Psoas muscle (tissue), 8 donors: ENCODE results near the gene EPB41L2. TPM values are rescaled to one million over a fixed set of nuclear protein-coding genes. Genes with fewer than 3 reads are reported as not detected.

Experiments used
- ATAC-seq, 4 donors: fragments of 200-7000 bp; cut with Tn5 transposase; one replicate each; pipeline ENCODE4 v1.9.1; 2020; ENCODE audit warnings: moderate library complexity in 3 of 4, mild to moderate bottlenecking in 2 of 4
- DNase-seq, 2 donors: peaks; one replicate each; pipeline ENCODE4 v3.0.0-alpha.2; 2020
- H3K27ac ChIP-seq: fragments of 200-600 bp; one replicate; pipeline ENCODE4 v1.8.0; 2022
- H3K27me3 ChIP-seq, 3 donors: fragments of 200-600 bp in 1 of 3; one replicate each; pipeline versions ENCODE4 v1.6.1 to v1.8.0; 2013 to 2022; ENCODE audit warnings: low read length in 2 of 3, mild to moderate bottlenecking in 2 of 3, moderate library complexity in 1 of 3; ENCODE audit not compliant: insufficient read depth in 3 of 3
- H3K36me3 ChIP-seq, 2 donors: fragments of 200-600 bp in 1 of 2; one replicate each; pipeline versions ENCODE4 v1.6.1 to v1.8.0; 2013 to 2022; ENCODE audit warnings: low read depth in 1 of 2, mild to moderate bottlenecking in 1 of 2, moderate library complexity in 1 of 2; ENCODE audit not compliant: insufficient read depth in 1 of 2
- H3K4me1 ChIP-seq: fragments of 200-600 bp; one replicate; pipeline ENCODE4 v1.8.0; 2022
- H3K4me3 ChIP-seq: fragments of 200-600 bp; one replicate; pipeline ENCODE4 v1.8.0; 2022; ENCODE audit warnings: mild to moderate bottlenecking
- H3K9me3 ChIP-seq: fragments of 200-600 bp; one replicate; pipeline ENCODE4 v1.8.0; 2022
- WGBS, 3 donors: extraction: QIAGEN DNeasy Blood & Tissue Kit; methylation state at CpG; one replicate each; pipeline versions ENCODE4 v1.1.6 to v1.1.7; 2013; 5-methylcytosine and 5-hydroxymethylcytosine counted together
- intact Hi-C, 2 donors: fragments of 100-400 bp; cut with DNase I; formaldehyde crosslinking; loops; one replicate each; pipeline versions ENCODE4 v1.11.0 to v1.14.2; 2022
- polyA plus RNA-seq, 3 donors: library from polyadenylated mRNA; stranded (reverse); fragments of 200-250 nt; gene quantifications; one replicate each; pipeline ENCODE4 v1.2.3, GENCODE V29; 2013
- total RNA-seq, 4 donors: library from RNA; stranded (reverse); fragmentation: NEBNext Ultra II Directional in 2 of 4; extraction: Animal tissue kit (Norgen Biotek cat#: 25700) in 2 of 4; gene quantifications; one replicate each; pipeline versions ENCODE4 v1.2.1 to v1.2.4, GENCODE V29; 2021 to 2023
- TF ChIP-seq, protein P1 (sequence below): fragments of 200-600 bp; IDR thresholded peaks from one replicate; pipeline ENCODE4 v1.8.0; 2022; ENCODE audit warnings: antibody characterized with exemption
- donor health status: healthy with polysubstance abuse.
- donor health status: DM: no; HTN: no; CAD: no; lungs with moderate emphysema.
- donor health status: Bipolar disorder and iron deficiency.
- donor health status: healthy.
- donor health status: DM: yes; HTN: yes; CAD: no.
- donor health status: DM: no; HTN: no; CAD: no.
- donor health status: DM: no; HTN: no; CAD: no.
- donor health status: DM: yes; HTN: yes; CAD: no.

EPB41L2 gene
- total and polyA plus RNA-seq, 7 donors: 8.5 to 75.7 (median 22.7) TPM

DNA sequence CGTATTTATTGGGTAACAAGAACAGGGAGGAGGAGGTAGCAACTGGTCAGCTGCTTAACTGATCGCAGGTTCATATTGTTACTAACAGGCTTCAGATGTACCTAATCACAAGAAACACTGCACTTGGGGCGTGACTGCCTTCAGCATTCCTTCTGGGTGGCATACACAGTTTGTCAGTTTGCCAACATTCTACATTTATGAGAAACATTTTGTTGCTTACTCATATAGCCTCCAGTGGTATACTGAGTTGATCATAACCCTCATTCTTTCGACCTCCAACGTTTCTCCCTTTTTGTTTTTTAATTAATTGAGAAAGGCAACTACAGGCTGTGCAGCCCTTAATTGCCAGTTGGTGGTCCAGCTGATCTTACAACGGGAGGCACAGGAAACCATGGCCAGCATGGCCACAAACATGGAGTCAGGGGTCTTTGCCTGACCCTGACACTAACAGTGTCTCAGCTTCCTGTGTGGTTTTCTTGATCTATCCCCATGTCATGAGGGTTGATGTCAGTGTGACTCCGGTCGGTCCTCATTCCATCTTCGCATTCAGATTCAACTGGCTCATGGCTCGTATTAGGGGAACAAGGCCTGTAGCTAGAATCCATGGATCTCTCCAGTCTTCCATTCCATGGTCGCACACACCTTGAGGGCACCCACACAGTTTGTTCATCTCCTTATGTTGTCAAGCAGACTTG, 9.4 kb downstream of the EPB41L2 start:
- Histone ChIP-seq H3K27me3 (no peaks in the 10 kb centered on the region), H3K4me1 (peaks cover 4% of the 10 kb centered on the region), H3K9me3 (peaks cover 26% of the 10 kb centered on the region), H3K27ac (no peak overlapping the region), H3K4me3 (no peak overlapping the region), H3K36me3 (no peaks in the 10 kb centered on the region)
- TF ChIP-seq, protein P1, sequence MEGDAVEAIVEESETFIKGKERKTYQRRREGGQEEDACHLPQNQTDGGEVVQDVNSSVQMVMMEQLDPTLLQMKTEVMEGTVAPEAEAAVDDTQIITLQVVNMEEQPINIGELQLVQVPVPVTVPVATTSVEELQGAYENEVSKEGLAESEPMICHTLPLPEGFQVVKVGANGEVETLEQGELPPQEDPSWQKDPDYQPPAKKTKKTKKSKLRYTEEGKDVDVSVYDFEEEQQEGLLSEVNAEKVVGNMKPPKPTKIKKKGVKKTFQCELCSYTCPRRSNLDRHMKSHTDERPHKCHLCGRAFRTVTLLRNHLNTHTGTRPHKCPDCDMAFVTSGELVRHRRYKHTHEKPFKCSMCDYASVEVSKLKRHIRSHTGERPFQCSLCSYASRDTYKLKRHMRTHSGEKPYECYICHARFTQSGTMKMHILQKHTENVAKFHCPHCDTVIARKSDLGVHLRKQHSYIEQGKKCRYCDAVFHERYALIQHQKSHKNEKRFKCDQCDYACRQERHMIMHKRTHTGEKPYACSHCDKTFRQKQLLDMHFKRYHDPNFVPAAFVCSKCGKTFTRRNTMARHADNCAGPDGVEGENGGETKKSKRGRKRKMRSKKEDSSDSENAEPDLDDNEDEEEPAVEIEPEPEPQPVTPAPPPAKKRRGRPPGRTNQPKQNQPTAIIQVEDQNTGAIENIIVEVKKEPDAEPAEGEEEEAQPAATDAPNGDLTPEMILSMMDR: no peak
- ATAC-seq: no peak
- 98 to 99% (median 98%) methylated on average over 11 of the region's 11 CpGs for WGBS, 3 donors
- intact Hi-C loops: no loop called here
- no peak for DNase-seq

DNA sequence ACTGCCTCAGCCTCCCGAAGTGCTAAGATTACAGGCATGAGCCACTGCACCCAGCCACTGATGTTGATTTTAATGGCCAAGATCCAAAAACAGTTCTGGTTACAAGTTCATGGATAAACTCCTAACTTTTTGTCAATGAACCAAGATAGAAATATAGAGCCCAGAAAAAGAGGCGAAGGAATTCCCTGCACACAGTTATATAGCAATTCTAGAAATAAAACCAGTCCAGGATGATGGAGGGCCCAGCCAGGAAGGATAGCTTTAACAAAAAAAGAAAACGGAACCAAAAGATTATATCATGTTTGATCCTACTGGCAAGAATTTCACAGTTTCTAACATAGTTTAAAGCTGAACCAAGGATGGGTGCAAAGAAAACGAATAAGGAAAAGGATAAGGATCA, 10.9 kb downstream of the EPB41L2 start:
- 63 to 68% (median 68%) methylated on average over 4 of the region's 4 CpGs for WGBS, 3 donors
- H3K4me3 ChIP-seq: no peak overlapping the region
- H3K27ac ChIP-seq: no peak overlapping the region
- ATAC-seq: no peak
- H3K4me1 ChIP-seq: peaks cover 8% of the 10 kb centered on the region
- intact Hi-C loops: no loop called here
- H3K36me3 ChIP-seq: no peaks in the 10 kb centered on the region
- H3K27me3 ChIP-seq: no peaks in the 10 kb centered on the region
- no peak for DNase-seq
- TF ChIP-seq, protein P1: no peak
- peaks cover 26% of the 10 kb centered on the region for H3K9me3 ChIP-seq

DNA sequence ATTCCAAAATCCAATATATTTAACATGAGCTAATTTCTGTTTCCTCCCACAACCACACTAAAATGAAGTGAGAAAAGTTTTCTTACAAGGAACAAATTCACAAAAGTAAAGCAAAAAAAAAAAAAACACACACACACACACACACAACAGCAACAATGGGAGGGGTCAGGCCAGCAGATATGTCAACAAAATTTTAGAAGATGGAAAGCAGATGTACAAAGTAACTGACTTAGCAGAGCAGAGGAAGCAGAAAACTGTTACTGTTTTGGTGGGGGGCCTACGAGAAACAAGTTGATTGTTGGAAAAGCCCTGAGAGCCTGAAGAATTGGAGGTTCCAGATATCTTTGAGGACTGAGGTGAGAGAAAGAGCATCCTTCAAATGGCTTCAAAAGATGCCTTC, 11.7 kb downstream of the EPB41L2 start:
- intact Hi-C loops: no loop called here
- Histone ChIP-seq H3K4me1 (peaks cover 8% of the 10 kb centered on the region), H3K36me3 (no peaks in the 10 kb centered on the region), H3K27me3 (no peaks in the 10 kb centered on the region), H3K9me3 (peaks cover 26% of the 10 kb centered on the region), H3K27ac (no peak overlapping the region), H3K4me3 (no peak overlapping the region)
- TF ChIP-seq, protein P1: no peak
- 82 to 94% (median 83%) methylated on average over 1 of the region's 1 CpG for WGBS, 3 donors
- ATAC-seq: no peak
- no peak for DNase-seq

DNA sequence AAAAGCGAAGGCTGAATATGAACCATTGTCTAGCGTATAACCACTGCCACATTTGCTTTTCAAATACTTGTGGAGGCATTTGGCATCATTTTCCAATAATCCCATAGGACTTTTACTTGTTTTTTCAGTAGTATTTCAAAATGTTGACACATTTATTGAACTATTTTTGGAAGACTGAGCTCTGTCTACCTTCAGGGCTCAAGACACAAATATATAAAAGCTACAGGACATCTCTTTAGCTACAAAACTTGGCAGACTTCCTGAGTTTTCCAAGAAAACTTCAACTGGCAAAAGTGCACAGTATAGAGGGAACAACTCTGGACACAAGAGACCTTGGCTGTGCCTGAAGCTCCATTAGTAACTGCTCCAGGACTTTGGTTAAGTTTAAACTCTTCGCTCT, 13.4 kb downstream of the EPB41L2 start:
- intact Hi-C loops: no loop called here
- ATAC-seq (no peak), DNase-seq (no peak)
- H3K9me3 ChIP-seq: peaks cover 12% of the 10 kb centered on the region
- no peak overlapping the region for H3K27ac ChIP-seq
- H3K4me3 ChIP-seq: no peak overlapping the region
- WGBS, 3 donors: 84 to 88% (median 85%) methylated on average over 3 of the region's 3 CpGs
- no peaks in the 10 kb centered on the region for H3K36me3 ChIP-seq
- no peaks in the 10 kb centered on the region for H3K27me3 ChIP-seq
- H3K4me1 ChIP-seq: peaks cover 8% of the 10 kb centered on the region
- TF ChIP-seq, protein P1: no peak
